DND-41 (cell line): Measurements from ENCODE around the gene PLSCR2.

Experiments used
- EZH2 ChIP-seq: IDR thresholded peaks from 3 replicates; pipeline ENCODE4 v1.6.1; 2012; ENCODE audit warnings: borderline replicate concordance, low read depth, mild to moderate bottlenecking, moderate library complexity, low read length, inconsistent platforms; ENCODE audit not compliant: severe bottlenecking
- TF ChIP-seq, protein P1 (sequence below): IDR thresholded peaks from 2 replicates; pipeline ENCODE4 v1.5.1; 2012; ENCODE audit warnings: borderline replicate concordance, low read length, moderate library complexity, mild to moderate bottlenecking; ENCODE audit not compliant: poor library complexity, severe bottlenecking; ENCODE audit errors: extremely low read depth

DNA sequence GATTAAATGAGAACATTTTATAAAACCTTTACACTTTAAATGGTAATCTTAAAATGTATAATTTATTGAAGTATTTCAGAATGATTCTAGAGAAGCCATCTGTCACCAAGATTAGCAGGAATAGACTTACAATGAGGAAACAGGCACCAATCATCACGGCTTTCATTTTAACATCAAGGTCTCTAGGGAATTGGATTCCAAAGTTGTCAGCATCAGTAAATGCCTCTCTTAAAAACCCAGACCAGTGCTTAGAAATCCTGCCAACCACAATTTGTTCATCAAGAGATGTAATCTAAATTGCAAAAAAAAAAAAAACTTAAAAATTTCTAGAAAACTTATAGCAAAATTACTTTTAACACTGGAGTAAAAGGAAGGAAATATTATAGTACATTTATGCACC, 20.3 kb downstream of the PLSCR2 start:
- TF ChIP-seq, protein P1, sequence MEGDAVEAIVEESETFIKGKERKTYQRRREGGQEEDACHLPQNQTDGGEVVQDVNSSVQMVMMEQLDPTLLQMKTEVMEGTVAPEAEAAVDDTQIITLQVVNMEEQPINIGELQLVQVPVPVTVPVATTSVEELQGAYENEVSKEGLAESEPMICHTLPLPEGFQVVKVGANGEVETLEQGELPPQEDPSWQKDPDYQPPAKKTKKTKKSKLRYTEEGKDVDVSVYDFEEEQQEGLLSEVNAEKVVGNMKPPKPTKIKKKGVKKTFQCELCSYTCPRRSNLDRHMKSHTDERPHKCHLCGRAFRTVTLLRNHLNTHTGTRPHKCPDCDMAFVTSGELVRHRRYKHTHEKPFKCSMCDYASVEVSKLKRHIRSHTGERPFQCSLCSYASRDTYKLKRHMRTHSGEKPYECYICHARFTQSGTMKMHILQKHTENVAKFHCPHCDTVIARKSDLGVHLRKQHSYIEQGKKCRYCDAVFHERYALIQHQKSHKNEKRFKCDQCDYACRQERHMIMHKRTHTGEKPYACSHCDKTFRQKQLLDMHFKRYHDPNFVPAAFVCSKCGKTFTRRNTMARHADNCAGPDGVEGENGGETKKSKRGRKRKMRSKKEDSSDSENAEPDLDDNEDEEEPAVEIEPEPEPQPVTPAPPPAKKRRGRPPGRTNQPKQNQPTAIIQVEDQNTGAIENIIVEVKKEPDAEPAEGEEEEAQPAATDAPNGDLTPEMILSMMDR: no peak
- no peak for TF ChIP-seq EZH2
